GM13977 (cell line): Measurements from ENCODE around the gene LIPK.

Source experiments
- DNase-seq: peaks from one replicate; pipeline ENCODE4 v3.0.0; 2012; ENCODE audit warnings: low spot score
- in situ Hi-C: fragments of 300-500 bp; cut with MboI; formaldehyde crosslinking; loops from one replicate; pipeline ENCODE4 v1.12.0; 2022; ENCODE audit warnings: low sequenced_read_pairs, low pct_unique_long_range_greater_than_20kb, mixed read lengths, inconsistent platforms; ENCODE audit not compliant: unreplicated experiment
- TF ChIP-seq, protein P1 (sequence below): IDR thresholded peaks from 2 replicates; pipeline ENCODE4 v1.5.1; 2012; ENCODE audit warnings: mild to moderate bottlenecking, control low read depth; ENCODE audit not compliant: insufficient read depth; ENCODE audit errors: extremely low read depth, missing control alignments

The LIPK gene

DNA sequence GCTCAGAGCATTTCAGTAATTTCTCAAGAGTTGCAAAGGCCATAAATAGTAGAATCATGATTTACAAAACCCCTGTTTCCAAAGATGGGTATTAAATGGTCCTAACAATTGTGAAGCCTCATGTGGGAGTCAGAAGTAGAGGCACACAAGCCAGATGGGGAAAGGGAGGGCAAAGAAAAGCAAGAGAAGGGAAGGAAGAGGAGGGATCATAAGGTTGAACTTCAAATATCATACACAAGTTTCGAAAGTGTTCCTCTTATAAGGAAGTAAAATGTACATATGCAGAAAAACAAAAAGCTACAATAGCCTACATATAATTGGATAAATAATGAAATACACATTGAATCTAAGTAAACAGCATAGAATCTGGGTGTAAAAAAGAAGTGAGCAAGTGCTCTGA is 59.8 kb downstream of the LIPK start:
- DNase-seq: no peak
- TF ChIP-seq, protein P1, sequence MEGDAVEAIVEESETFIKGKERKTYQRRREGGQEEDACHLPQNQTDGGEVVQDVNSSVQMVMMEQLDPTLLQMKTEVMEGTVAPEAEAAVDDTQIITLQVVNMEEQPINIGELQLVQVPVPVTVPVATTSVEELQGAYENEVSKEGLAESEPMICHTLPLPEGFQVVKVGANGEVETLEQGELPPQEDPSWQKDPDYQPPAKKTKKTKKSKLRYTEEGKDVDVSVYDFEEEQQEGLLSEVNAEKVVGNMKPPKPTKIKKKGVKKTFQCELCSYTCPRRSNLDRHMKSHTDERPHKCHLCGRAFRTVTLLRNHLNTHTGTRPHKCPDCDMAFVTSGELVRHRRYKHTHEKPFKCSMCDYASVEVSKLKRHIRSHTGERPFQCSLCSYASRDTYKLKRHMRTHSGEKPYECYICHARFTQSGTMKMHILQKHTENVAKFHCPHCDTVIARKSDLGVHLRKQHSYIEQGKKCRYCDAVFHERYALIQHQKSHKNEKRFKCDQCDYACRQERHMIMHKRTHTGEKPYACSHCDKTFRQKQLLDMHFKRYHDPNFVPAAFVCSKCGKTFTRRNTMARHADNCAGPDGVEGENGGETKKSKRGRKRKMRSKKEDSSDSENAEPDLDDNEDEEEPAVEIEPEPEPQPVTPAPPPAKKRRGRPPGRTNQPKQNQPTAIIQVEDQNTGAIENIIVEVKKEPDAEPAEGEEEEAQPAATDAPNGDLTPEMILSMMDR: no peak
- in situ Hi-C loops: no loop called here

DNA sequence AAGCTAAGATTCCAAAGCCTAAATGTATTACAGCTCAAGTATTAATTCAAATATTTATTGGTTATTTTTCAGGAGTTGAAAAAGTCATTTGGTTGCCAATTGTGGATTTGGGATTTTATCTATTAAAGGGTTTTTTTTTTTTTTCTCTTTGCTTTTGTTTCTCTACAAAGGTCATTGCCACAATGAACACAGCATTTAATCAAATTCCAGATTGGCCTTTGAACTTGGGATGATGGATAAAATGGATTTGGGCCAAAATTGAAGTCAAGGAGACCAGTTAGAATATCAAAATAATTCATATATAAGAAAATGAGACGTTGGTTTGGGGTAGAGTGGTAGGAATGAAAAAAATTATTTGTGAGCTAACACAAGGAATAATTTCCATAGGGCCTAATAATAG is 63.3 kb downstream of the LIPK start:
- no peak for DNase-seq
- in situ Hi-C loops: no loop called here
- TF ChIP-seq, protein P1: no peak

DNA sequence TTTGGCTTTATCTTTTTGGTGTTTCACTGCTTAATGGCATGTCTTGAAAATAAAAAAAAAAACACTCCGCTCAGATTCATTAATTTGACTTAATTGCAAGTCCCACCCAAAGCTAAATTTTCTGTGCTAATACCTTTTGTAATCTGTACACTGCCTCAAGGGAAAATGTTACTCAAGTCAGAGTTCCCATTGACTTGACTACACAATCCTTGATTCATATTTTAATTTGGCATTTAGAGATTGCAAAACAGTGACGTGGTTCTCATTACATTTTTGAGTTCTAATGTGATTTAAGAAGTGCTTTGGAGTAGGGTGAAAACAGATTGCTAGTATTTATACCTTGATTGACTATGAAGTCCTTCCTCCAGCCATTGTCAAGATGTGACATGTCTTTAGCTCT is 75.2 kb downstream of the LIPK start:
- DNase-seq: no peak
- in situ Hi-C loops: no loop called here
- TF ChIP-seq, protein P1: no peak

DNA sequence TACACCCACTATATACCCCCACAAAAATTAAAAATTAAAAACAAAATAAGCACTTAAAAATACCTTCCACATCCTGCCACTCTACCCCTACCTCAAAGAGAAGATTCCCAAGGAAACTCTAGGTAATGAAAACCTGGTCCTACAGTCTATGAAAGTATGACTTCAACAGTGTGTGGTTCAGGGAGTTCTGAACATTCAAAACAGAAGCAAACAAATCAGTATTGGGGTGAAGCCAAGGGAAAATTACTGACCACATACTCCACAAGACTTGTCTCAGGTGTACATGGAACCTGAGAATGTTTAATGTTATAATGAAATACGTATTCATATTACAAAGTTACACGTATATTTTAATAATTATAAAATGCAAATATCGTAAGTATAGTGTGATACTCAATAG is 76.2 kb downstream of the LIPK start:
- no peak for DNase-seq
- TF ChIP-seq, protein P1: no peak
- in situ Hi-C loops: no loop called here

DNA sequence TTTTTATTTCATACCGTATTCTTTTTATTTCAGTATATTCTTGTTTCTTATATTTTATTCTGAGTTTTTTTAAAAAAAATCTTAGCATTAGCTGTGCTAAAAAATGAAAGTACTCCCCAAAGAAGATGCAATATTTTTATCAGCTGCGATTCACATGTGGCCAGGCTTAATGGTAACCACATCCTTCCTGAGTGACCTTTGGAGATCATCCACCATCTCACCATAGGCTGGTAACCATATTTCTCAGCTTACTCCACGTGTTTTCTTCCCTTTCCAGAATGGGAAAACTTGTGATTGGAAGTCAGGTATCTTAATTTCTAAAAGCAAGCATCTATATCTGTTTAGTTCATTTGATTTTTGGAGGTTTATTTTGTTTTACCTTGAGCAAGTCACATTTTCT is 77.7 kb downstream of the LIPK start:
- TF ChIP-seq, protein P1: no peak
- in situ Hi-C loops: no loop called here
- DNase-seq: no peak

DNA sequence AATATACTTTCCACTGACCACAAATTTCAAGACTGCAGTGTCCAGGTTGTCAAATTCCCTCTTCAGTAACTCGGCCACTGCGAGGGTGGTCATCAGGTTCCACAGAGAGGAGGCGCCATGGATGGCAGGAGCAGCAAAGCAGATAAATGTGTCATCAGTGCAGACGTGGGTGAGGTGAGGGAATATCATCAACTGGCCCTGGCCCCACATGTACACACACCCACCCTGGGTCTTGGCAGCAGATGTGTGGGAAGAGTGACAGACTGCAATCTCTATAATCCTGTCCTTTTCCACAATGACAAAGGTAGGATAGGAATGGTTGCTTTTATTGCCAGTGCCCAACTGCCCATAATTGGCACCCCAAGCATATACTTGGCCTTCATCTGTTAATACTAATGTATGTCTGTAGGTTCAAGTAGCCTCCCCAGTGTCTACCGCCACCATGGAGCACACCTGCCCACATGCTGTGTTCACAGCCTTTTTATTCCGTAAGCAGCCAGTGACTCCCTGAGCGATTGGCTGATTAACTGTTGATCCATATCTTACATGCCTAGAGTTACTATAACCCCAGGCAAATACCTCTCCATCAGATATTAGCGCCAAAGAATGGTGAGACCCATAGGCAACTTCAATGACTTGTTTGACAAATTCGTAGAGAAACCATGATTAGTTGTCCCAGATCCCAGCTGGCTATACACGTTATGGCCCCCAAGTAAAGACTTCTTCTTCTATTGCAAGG is 80.2 kb downstream of the LIPK start:
- TF ChIP-seq, protein P1: no peak
- in situ Hi-C loops: no loop called here
- no peak for DNase-seq
